Islet of Langerhans (tissue), 1 donor: Measurements from ENCODE around the gene ALDH1B1.

Source experiments
- FAIRE-seq: peaks from one replicate; lab custom pipeline; 2011; peaks lifted over from hg19 to GRCh38; lab: Jason Lieb, UNC

The ALDH1B1 gene

DNA sequence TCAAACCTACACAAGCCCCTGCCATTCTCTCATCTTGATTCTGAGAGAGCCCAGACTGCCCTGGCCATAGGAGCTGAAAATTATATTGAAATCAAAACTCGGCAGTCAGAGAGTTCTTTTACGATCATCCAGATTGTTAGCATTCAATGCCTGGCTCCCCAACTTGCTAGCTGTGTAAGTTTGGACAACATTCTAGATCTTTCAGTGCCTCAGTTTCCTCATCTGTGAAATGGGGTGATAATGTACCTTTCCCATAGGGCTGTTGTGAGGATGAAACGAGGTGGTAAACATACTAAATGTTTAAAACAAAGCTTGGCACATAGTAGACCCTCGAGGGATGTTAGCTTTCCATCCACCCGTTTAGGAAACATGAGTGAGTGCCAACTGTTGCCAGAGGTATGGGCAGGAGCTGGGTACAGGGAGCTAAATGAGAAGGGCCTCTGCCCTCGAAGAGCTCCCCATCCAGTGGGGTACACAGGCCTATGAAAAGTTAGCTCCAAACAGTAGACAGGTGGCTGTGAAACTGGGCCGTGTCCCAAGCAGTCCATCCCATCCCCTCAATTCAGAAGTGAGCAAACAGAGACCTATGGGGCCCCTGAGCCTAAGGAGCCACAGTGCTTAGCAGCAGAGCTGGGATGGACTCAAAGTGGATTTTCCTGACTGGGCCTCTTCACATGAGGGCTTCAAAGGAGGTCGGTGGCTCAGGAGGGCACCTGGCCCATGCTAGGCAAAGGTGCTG, 49.0 kb downstream of the ALDH1B1 start:
- FAIRE-seq: no peak

DNA sequence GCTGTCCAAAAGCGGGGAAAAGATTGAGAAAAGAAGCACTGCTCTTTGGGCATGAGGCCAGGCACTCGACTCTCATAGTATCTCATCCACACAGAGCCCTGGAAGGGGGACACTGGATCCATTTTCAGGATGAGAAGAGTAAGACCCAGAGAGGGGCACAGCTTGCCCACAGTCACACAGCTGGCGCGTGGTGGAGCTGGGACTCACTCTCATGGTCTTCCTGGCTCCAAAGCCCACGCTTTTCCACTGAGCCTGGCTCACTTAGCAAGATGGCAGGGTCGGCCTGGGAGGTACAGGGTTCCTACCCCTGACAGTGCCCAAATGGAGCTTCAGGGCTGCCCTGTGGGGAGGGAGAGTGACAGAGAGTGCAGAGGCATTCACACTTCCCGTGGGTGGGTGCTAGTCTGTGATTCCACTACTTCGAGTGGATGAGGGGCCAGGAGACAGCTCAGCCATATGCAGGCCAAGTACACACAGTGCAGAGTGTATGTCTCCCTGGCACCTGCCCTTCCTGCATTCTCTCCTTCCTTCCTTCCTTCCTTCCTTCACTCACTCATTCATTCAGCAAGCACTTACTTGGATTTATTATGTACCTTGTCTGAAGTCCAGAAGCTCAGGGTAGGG, 50.1 kb downstream of the ALDH1B1 start:
- FAIRE-seq: no peak

DNA sequence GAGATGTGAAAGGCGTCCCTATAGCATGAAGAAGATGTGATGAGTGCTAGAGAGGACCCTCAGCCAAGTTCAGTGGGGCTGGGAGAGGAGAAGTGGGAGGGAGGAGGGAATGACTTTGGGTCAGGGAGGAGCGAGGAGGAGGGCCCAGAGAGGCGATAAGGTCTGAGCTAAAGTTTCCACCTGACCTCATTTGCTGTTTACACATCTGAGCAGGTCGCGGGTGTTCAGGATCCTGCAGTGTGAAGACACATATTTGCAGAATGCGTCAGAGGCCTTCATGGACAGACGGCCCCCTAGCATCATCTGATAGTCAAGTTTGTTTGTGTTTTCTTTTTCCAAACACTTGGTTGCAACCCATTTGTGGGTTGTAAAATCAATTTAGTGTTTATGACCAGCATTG, 50.7 kb downstream of the ALDH1B1 start:
- FAIRE-seq: no peak

DNA sequence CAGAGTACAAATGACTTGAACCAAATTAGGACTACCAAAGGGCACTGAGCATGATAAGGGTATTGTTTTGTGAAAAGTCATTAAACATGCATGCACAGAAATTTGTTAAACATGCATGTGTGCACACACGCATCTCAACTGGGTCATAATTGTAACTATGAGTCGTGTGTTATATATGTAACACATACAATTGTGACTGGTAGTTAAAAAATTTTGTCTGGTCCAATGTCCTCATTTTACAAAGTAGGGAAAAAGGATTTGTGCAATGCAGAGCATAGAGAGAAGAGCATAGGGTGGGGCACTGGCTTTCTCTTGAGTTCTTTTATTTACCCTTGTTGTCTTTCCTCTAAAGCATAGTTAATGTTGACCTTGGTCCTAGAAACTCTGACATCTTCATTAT, 51.1 kb downstream of the ALDH1B1 start:
- no peak for FAIRE-seq

DNA sequence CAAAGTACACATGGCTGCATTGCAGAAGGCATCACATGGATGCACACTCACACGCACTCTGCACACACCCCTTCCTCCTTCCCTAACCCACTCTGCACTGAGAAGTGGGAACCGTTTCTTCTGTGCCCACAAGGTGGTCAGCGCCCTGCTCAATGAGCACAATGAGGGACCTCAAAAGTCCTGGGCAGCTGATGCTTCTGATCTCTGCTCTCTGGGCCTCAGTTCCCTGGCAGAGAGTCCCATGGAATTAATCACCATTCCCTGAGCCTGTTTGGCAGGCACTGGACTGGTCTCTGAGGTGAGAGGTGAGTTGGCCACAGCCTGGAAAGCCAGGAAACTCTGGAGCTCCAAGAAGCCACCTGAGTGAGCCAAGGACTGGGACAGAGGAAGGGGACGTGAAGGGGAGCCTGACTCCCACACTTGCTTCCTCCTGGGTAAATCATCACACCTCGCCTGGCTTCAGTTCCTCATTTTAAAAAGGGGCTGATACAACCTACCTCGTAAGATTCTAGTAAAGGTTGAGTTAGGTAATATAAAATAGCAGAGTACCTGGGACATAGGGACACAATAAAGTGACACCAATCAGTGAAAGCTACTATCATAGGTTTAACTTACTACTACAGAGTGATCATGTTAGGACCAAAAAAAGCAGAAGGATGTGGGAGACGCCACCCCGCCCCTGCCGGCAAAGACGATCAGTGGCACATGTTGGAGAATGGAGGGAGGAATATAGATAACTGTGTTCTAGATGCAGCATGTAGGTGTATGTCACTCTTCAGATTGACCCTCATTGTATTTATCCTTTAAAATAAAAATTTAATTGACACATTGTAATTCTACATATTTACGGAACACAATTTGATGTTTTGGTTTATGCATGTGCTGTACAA, 52.9 kb downstream of the ALDH1B1 start:
- no peak for FAIRE-seq

DNA sequence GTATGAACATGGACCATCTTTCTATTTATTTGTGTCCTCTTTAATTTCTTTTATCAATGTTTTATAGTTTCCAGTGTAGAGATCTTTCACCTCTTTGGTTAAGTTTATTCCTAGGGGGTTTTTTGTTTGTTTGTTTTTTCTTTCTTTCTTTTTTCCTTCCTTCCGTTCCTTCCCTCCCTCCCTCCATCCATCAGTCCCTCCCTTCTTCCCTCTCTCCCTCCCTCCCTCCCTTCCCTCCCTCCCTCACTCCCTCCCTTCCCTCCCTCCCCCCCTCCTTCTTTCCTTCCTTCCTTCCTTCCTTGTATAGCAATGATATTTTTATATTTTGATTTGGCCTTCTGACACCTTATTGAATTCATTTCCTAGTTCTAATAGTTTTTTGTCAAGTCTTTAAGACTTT, 55.2 kb downstream of the ALDH1B1 start:
- FAIRE-seq: no peak
